Measurements from ENCODE around the gene SAT2. TPM values are rescaled to one million over a fixed set of nuclear protein-coding genes. Genes with fewer than 3 reads are reported as not detected.

Gene SAT2
- total RNA-seq, 1 donor from 2014 or later: 47.2 TPM

- peak overlapping the region; percentile 75 for H3K4me3 Mint-ChIP-seq (ENCODE audit: unreplicated experiment)
- peaks cover 63% of the 10 kb centered on the region for H3K4me1 ChIP-seq (ENCODE audit: insufficient read depth, low read length)
- no peaks in the 10 kb centered on the region for H3K27me3 ChIP-seq (ENCODE audit: insufficient read depth, low read length)
- H3K4me3 ChIP-seq (ENCODE audit: insufficient read depth, low read depth, low read length): peak overlapping the region; percentile 34
- H3K36me3 Mint-ChIP-seq (ENCODE audit: low read depth, unreplicated experiment): peaks cover 12% of the 10 kb centered on the region
- no peaks in the 10 kb centered on the region for H3K27me3 Mint-ChIP-seq (ENCODE audit: low read depth, unreplicated experiment)
- peak overlapping the region; percentile 44 for H3K9ac ChIP-seq (ENCODE audit: low read length)
- peak overlapping the region; percentile 81 for H3K4me2 ChIP-seq (ENCODE audit: low read length)
- H4K20me1 ChIP-seq (ENCODE audit: insufficient read depth, low read length): peaks cover 32% of the 10 kb centered on the region
- DNase-seq (ENCODE audit: low read depth) (no peak), FAIRE-seq (no peak)
- H3K9me3 Mint-ChIP-seq (ENCODE audit: unreplicated experiment): no peaks in the 10 kb centered on the region
- H3K79me2 ChIP-seq (ENCODE audit: insufficient read depth, low read length): peaks cover 59% of the 10 kb centered on the region
- H2AFZ ChIP-seq (ENCODE audit: low read depth, low read length): no peak overlapping the region
- H3K27ac ChIP-seq (ENCODE audit: low read depth, low read length): peak overlapping the region; percentile 60
- no peaks in the 10 kb centered on the region for H3K9me3 ChIP-seq (ENCODE audit: insufficient read depth, low read depth, low read length)
- H3K27ac Mint-ChIP-seq (ENCODE audit: unreplicated experiment): peak overlapping the region; percentile 94
- no peak for TF ChIP-seq EZH2 (IDR thresholded peaks at IDR 0.05; ENCODE audit: insufficient read depth, low read length)
- no peak for TF ChIP-seq CTCF (IDR thresholded peaks at IDR 0.05; ENCODE audit: insufficient read depth, low read depth, low read length)
- peaks cover 47% of the 10 kb centered on the region for H3K4me1 Mint-ChIP-seq (ENCODE audit: low read depth, unreplicated experiment)
- peaks cover 3% of the 10 kb centered on the region for H3K36me3 ChIP-seq (ENCODE audit: insufficient read depth, low read length)
Observed at GRCh38 chr17:7586673-7587419, 40.8 kb downstream of the SAT2 start.

GRCh38 chr17:7583253-7584109 lies 44.1 kb downstream of the SAT2 start, which contains the start of gene MPDU1:
Gene MPDU1, plus strand, starts transcription at chr17:7583852. Its CDS starts 11 bp downstream, at chr17:7583863.
- H3K36me3 Mint-ChIP-seq (ENCODE audit: low read depth, unreplicated experiment): peaks cover 25% of the 10 kb centered on the region
- peak within 1 kb of the TSS; percentile 91 for H3K4me3 Mint-ChIP-seq (ENCODE audit: unreplicated experiment)
- Histone ChIP-seq H3K27ac (ENCODE audit: low read depth, low read length) (peak within 1 kb of the TSS; percentile 98), H3K9ac (ENCODE audit: low read length) (peak within 1 kb of the TSS; percentile 95), H3K36me3 (ENCODE audit: insufficient read depth, low read length) (peaks cover 6% of the 10 kb centered on the region), H3K79me2 (ENCODE audit: insufficient read depth, low read length) (peaks cover 55% of the 10 kb centered on the region), H2AFZ (ENCODE audit: low read depth, low read length) (peak within 1 kb of the TSS; percentile 85), H3K4me2 (ENCODE audit: low read length) (peak within 1 kb of the TSS; percentile 97), H3K4me3 (ENCODE audit: insufficient read depth, low read depth, low read length) (peak within 1 kb of the TSS; percentile 80), H3K9me3 (ENCODE audit: insufficient read depth, low read depth, low read length) (no peaks in the 10 kb centered on the region), H3K27me3 (ENCODE audit: insufficient read depth, low read length) (no peaks in the 10 kb centered on the region), H4K20me1 (ENCODE audit: insufficient read depth, low read length) (peaks cover 34% of the 10 kb centered on the region), H3K4me1 (ENCODE audit: insufficient read depth, low read length) (peaks cover 48% of the 10 kb centered on the region)
- no peaks in the 10 kb centered on the region for H3K27me3 Mint-ChIP-seq (ENCODE audit: low read depth, unreplicated experiment)
- peaks cover 48% of the 10 kb centered on the region for H3K4me1 Mint-ChIP-seq (ENCODE audit: low read depth, unreplicated experiment)
- DNase-seq (ENCODE audit: low read depth) (peak; percentile 94), FAIRE-seq (peak; percentile 71)
- H3K9me3 Mint-ChIP-seq (ENCODE audit: unreplicated experiment): no peaks in the 10 kb centered on the region
- TF ChIP-seq EZH2 (IDR thresholded peaks at IDR 0.05; ENCODE audit: insufficient read depth, low read length): no peak
- peak within 1 kb of the TSS; percentile 100 for H3K27ac Mint-ChIP-seq (ENCODE audit: unreplicated experiment)
